Stomach smooth muscle (tissue), 2 donors: ENCODE results near the gene SOWAHB.
A peak's percentile ranks its signal among the peaks of the same experiment; 100 is the strongest.

ENCODE experiments used
- H3K27ac ChIP-seq: one replicate; pipeline ENCODE4 v1.7.0; 2013; ENCODE audit warnings: mild to moderate bottlenecking, low read length, inconsistent platforms
- H3K27me3 ChIP-seq, 2 donors: one replicate each; pipeline ENCODE4 v1.7.0; 2013; ENCODE audit warnings: low read length in 2 of 2; ENCODE audit not compliant: insufficient read depth in 2 of 2, control insufficient read depth in 1 of 2
- H3K36me3 ChIP-seq, 2 donors: one replicate each; pipeline ENCODE4 v1.7.0; 2013; ENCODE audit warnings: low read length in 2 of 2; ENCODE audit not compliant: control insufficient read depth in 2 of 2, insufficient read depth in 2 of 2
- H3K4me1 ChIP-seq: one replicate; pipeline ENCODE4 v1.7.0; 2013; ENCODE audit warnings: low read length; ENCODE audit not compliant: control insufficient read depth, insufficient read depth
- H3K4me3 ChIP-seq, 2 donors: one replicate each; pipeline ENCODE4 v1.7.0; 2013; ENCODE audit warnings: low read length in 2 of 2
- H3K9ac ChIP-seq, 2 donors: one replicate each; pipeline ENCODE4 v1.7.0; 2013; ENCODE audit warnings: low read length in 2 of 2, mild to moderate bottlenecking in 1 of 2
- H3K9me3 ChIP-seq, 2 donors: one replicate each; pipeline ENCODE4 v1.7.0; 2013; ENCODE audit warnings: low read length in 2 of 2; ENCODE audit not compliant: control insufficient read depth in 2 of 2
- donor health status: healthy.
- donor health status: Pancreatic carcinoma.

SOWAHB gene, protein sequence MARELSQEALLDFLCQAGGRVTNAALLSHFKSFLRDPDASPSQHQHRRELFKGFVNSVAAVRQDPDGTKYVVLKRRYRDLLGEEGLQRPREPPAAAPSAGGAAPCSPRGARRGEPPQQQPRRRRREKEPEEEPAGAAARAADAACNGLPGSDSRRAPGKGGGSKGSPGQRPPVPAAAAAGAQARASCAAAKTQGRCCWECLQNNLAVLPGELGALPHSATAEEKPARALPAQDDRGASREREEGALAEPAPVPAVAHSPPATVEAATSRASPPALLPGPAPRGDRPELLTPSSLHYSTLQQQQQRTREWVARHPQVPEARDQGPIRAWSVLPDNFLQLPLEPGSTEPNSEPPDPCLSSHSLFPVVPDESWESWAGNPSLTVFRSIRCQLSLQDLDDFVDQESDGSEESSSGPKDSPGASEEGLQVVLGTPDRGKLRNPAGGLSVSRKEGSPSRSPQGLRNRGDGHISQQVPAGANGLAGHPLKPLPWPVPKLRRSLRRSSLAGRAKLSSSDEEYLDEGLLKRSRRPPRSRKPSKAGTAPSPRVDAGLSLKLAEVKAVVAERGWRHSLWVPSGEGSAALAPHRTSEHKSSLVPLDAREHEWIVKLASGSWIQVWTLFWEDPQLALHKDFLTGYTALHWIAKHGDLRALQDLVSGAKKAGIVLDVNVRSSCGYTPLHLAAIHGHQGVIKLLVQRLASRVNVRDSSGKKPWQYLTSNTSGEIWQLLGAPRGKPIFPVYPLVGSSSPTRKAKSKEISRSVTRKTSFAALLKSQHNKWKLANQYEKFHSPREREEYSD

DNA sequence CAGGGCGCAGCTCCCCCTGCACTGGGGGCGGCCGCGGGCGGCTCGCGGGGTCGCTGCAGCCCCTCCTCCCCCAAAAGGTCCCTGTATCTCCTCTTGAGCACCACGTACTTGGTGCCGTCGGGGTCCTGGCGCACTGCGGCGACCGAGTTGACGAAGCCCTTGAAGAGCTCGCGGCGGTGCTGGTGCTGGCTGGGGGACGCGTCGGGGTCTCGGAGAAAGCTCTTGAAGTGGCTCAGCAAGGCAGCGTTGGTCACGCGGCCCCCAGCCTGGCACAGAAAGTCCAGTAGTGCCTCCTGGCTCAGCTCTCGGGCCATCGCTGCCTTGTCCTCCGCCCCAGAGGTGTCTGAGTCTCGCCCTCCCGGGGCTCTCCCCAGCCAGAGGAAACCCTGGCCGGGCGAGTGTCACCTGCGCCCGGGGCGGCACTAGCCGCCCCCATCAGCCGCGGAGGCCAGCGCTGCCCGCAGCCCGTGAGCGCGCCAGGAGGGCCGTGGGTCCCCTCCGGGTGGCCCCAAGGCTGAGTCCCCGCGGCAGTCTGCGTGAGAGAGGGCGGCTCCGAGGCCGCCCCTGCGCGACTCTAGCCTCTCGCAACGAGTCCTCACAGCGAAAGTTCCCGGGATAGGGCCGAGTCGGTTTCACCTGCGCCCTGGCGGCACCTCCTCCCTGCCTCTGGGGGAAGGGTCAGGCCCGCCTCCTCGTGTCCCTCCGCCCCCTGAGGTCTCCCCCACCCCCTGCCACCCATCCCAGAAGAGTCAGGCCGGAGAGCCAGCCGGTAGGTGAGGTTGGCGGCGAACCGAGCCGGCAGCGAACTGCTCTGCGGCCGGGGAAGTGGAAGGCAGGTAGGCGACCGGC is at the start of gene SOWAHB:
TSS of gene SOWAHB (minus strand) at position 609 of the 849 bp plus-strand sequence. CDS start at position 314, 295 bp downstream.
- Histone ChIP-seq H3K27ac (no peak within 1 kb of the TSS), H3K9me3 (no peaks in the 10 kb centered on the region), H3K36me3 (no peaks in the 10 kb centered on the region), H3K9ac (no peak within 1 kb of the TSS), H3K4me3 (peak within 1 kb of the TSS; percentile 59 to 73), H3K27me3 (peaks cover 20 to 31% of the 10 kb centered on the region in 2 donors), H3K4me1 (peaks cover 9% of the 10 kb centered on the region)

DNA sequence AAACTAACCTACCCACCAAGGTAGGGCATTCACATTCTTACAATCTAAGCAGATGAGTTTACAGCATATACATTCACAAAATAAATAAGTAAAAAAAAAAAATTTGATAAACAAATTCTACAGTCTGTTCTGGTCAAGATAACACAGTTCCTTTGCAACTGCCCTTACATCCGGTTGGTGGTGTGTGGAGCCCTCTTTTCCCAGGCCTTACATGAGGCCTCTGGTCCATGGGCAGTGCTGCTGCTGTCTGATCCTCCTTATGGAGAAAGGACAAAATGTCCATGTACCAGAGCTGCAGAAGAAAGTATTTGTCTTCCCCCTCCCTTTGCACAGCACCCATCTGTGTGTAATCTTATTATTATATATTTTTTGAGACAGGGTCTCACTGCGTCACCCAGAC is 49.4 kb upstream of the SOWAHB start:
- Histone ChIP-seq H3K9ac (no peak overlapping the region), H3K4me1 (peaks cover 12% of the 10 kb centered on the region), H3K36me3 (no peaks in the 10 kb centered on the region), H3K27ac (no peak overlapping the region), H3K9me3 (no peaks in the 10 kb centered on the region), H3K27me3 (no peaks in the 10 kb centered on the region), H3K4me3 (no peak overlapping the region)

DNA sequence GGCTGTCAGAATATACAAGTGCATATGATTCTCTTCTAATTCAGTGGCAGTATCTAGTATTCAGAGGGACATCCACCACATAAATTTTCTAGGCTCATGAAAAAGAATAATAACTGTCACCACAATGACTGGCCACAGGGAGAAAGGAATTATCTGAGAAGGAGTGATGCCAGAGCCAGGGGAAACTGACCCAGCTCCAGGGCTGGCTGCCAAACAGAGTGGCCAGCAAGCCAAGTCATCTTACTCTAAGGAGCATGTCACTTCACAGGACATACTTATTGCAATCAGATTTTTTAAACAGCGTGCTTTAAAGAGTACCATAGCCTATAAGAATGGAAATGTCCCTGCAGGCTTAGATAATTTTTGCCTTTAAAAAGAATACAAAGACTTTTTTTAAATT is 45.8 kb upstream of the SOWAHB start:
- Histone ChIP-seq H3K27me3 (no peaks in the 10 kb centered on the region), H3K9ac (no peak overlapping the region), H3K4me1 (peaks cover 8% of the 10 kb centered on the region), H3K4me3 (no peak overlapping the region), H3K27ac (no peak overlapping the region), H3K9me3 (peaks cover 0 to 3% of the 10 kb centered on the region in 2 donors), H3K36me3 (no peaks in the 10 kb centered on the region)

DNA sequence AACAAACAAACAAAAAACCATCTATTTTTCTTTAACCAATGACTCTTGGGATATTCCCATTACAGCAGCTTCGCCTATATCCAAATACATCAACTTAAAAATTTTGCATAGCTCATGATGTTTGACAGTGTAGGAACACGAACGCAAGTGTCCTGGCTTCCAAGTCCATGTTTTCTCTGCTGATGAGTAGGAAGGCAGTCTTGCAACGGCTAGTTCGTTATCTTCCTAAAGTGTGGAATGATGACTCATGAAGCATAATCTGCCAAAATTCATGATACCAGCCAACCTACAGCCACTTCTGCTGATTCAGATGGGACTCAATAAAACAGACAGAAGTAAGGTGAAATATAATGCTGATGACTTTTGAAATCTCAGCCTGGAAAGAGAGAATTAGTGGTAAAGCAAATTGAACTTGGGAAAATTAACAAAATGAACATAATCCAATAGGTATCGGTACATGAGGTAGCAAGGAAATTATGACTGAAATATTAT is 45.2 kb upstream of the SOWAHB start:
- Histone ChIP-seq H3K9ac (no peak overlapping the region), H3K27me3 (no peaks in the 10 kb centered on the region), H3K4me1 (peaks cover 4% of the 10 kb centered on the region), H3K4me3 (no peak overlapping the region), H3K27ac (no peak overlapping the region), H3K9me3 (peaks cover 0 to 3% of the 10 kb centered on the region in 2 donors), H3K36me3 (no peaks in the 10 kb centered on the region)

DNA sequence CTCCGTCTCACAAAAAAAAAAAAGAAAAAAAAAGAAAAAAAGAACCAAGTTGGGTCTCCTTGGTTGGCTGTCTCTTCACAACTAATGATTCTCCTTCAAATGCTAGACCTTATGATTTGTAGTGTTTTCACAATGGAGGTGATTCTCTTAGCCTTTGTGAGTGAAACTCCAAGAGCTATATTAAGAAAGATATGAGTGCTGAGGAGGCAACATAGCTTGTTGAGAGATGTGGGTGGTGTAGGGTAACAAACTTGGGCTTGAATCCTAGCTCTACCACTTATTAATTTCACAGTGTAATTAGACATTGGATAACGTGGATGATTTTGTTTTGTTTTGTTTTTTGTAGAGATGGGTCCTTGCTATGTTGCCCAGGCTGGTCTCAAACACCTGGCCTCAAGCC is 41.2 kb upstream of the SOWAHB start:
- no peaks in the 10 kb centered on the region for H3K36me3 ChIP-seq

DNA sequence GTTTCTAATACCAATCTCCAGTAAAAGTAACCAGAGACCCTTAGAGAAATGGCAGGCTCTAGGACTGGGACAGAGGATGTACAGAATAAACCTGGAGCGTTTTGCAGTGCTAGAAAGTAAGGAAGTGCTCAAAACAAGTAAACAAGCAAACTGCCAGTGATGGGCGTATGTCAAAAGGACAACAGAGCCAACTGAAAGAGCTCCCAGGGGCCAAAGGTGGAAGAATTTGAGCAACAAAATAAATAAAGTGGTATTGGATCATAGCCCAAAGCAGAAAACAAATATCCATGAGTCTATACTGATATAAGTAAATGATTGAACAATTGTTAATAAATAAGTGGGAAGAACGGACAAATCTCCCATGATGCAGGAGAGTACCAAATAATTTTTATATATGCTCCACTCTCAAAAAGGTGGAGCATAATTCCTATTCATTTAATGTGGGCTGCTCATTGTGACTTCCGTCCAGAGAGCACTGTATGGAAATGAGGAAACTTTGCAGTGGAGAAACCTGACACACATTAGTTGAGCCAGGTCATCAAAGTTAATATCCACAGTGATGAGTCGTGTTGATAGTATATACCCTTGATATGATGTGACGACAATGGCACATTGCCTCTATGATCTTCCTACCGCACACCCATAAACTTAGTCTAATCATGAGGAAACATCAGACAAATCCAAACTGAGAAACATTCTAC is 33.8 kb upstream of the SOWAHB start:
- H3K9me3 ChIP-seq: no peaks in the 10 kb centered on the region
- no peak overlapping the region for H3K4me3 ChIP-seq
- no peaks in the 10 kb centered on the region for H3K4me1 ChIP-seq
- no peaks in the 10 kb centered on the region for H3K27me3 ChIP-seq
- no peak overlapping the region for H3K27ac ChIP-seq
- no peak overlapping the region for H3K9ac ChIP-seq
- no peaks in the 10 kb centered on the region for H3K36me3 ChIP-seq

More for the DNA sequence above, 41.2 kb upstream of the SOWAHB start:
- Histone ChIP-seq H3K4me1 (no peaks in the 10 kb centered on the region), H3K27me3 (no peaks in the 10 kb centered on the region), H3K9me3 (peaks cover 0 to 3% of the 10 kb centered on the region in 2 donors), H3K27ac (no peak overlapping the region), H3K9ac (no peak overlapping the region), H3K4me3 (no peak overlapping the region)

DNA sequence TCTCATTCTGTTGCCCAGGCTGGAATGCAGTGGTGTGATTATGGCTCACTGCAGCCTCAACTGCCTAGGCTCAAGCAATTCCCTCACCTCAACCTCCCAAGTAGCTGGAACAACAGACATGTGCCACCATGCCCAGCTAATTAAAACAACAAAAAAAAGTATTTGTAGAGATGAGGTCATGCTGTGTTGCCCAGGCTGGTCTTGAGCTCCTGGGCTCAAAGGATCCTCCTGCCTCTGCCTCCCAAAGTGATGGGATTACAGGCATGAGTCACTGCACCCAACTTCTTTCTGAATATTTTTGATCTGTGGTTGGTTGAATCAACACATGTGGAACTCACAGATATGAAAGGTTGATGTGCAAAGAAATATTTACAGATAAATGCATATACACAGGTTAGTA is 33.1 kb upstream of the SOWAHB start:
- H3K9ac ChIP-seq: no peak overlapping the region
- no peak overlapping the region for H3K4me3 ChIP-seq
- H3K36me3 ChIP-seq: no peaks in the 10 kb centered on the region
- H3K27me3 ChIP-seq: no peaks in the 10 kb centered on the region
- H3K27ac ChIP-seq: no peak overlapping the region
- H3K9me3 ChIP-seq: no peaks in the 10 kb centered on the region
- no peaks in the 10 kb centered on the region for H3K4me1 ChIP-seq

DNA sequence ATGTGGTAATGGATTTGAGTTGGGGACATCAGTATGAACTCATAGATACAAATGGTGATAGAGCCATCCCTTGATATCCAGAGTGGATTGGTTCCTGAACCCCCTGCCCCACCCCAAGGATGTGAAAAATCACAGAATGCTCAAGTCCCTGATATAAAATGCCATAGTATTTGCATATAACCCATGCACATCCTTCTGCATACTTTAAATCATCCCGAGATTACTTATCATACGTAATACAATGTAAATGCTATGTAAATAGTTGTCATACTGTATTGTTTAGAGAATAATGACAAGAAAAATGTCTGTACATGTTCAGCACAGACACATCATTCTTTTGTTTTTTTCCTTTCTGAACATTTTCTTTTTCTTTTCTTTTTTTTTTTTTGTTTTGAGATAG is 32.7 kb upstream of the SOWAHB start:
- Histone ChIP-seq H3K4me1 (no peaks in the 10 kb centered on the region), H3K36me3 (no peaks in the 10 kb centered on the region), H3K27ac (no peak overlapping the region), H3K4me3 (no peak overlapping the region), H3K9me3 (no peaks in the 10 kb centered on the region), H3K9ac (no peak overlapping the region), H3K27me3 (no peaks in the 10 kb centered on the region)

DNA sequence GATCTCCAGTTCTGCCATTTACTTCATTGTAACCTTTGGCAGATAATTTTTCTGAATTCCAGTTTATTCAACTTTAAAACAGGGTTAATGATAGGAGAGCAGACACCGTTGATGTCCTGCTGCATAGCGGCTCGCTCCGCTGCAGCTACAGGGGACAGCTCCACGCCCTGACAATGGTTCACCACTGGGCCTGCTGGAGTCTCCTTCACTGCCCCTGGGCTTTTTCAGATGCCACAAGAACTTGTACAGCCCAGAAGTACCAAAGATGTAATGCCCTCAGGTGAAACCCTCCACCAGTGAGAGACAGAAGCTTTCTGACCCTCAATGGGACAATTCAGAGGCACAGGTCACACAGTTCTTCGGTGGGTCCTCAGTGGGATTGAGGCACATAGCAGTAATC is 28.9 kb upstream of the SOWAHB start:
- H3K27ac ChIP-seq: no peak overlapping the region
- H3K4me3 ChIP-seq: no peak overlapping the region
- no peaks in the 10 kb centered on the region for H3K9me3 ChIP-seq
- no peak overlapping the region for H3K9ac ChIP-seq
- H3K27me3 ChIP-seq: no peaks in the 10 kb centered on the region
- H3K4me1 ChIP-seq: no peaks in the 10 kb centered on the region
- H3K36me3 ChIP-seq: no peaks in the 10 kb centered on the region
